Activated CD8-positive, alpha-beta T cell treated with anti-CD3 and anti-CD28 coated beads for 36 hours (primary cell): ENCODE data around the gene NUDT17. TPM values are rescaled to one million over a fixed set of nuclear protein-coding genes. Genes with fewer than 3 reads are reported as not detected.
"Not testable (repeated sequence)": the region's sequence is repeated elsewhere in the genome, so short reads cannot be mapped to it uniquely, and the experiment has no call there.

Experiments used
- ATAC-seq: fragments of 200-7000 bp; cut with Tn5 transposase; one replicate; pipeline ENCODE4 v1.10.0; 2021; ENCODE audit warnings: mild to moderate bottlenecking, moderate library complexity
- CTCF ChIA-PET: fragments of 350-600 bp; sonication (Branson Sonifier 250); formaldehyde crosslinking; loops from one replicate; lab custom pipeline; 2021; ENCODE audit warnings: antibody characterized with exemption; lab: Charles Lee
- POLR2A ChIA-PET: fragments of 350-600 bp; sonication (Branson Sonifier 250); formaldehyde crosslinking; loops from one replicate; lab custom pipeline; 2021; ENCODE audit warnings: antibody characterized with exemption; lab: Charles Lee
- DNase-seq: peaks from one replicate; pipeline ENCODE4 v3.0.0-alpha.2; 2020
- H3K27ac Mint-ChIP-seq: one replicate; pipeline ENCODE4 v1.8.0; 2021; ENCODE audit warnings: mild to moderate bottlenecking, mixed read lengths
- H3K27me3 Mint-ChIP-seq: one replicate; pipeline ENCODE4 v1.8.0; 2021; ENCODE audit warnings: mixed read lengths
- H3K36me3 Mint-ChIP-seq: one replicate; pipeline ENCODE4 v1.8.0; 2021; ENCODE audit warnings: low read depth, mixed read lengths
- H3K4me1 Mint-ChIP-seq: one replicate; pipeline ENCODE4 v1.8.0; 2021; ENCODE audit warnings: low read depth, mixed read lengths
- H3K4me3 Mint-ChIP-seq: one replicate; pipeline ENCODE4 v1.8.0; 2021; ENCODE audit warnings: mild to moderate bottlenecking, moderate library complexity, mixed read lengths
- H3K9me3 Mint-ChIP-seq: one replicate; pipeline ENCODE4 v1.8.0; 2021; ENCODE audit warnings: mixed read lengths
- CTCF ChIP-seq: fragments of 200-600 bp; IDR thresholded peaks from one replicate; pipeline ENCODE4 v1.8.0; 2022; ENCODE audit warnings: antibody characterized with exemption, mild to moderate bottlenecking
- intact Hi-C: fragments of 100-400 bp; cut with micrococcal nuclease; formaldehyde crosslinking; loops from one replicate; pipeline ENCODE4 v1.10.0; 2022
- total RNA-seq, 2 experiments: library from RNA; stranded (reverse); gene quantifications; one replicate each; pipeline ENCODE4 v1.2.3, GENCODE V29; 2021

The NUDT17 gene
- total RNA-seq, 2 experiments from 2014 or later, result 3.0 to 3.3 TPM

GRCh38 chr1:145828367-145829026, 16.9 kb upstream of the NUDT17 start:
- Mint-ChIP-seq H3K36me3 (peaks cover 76% of the 10 kb centered on the region), H3K27me3 (no peaks in the 10 kb centered on the region), H3K9me3 (no peaks in the 10 kb centered on the region), H3K4me1 (peaks cover 49% of the 10 kb centered on the region), H3K4me3 (peak overlapping the region; percentile 37), H3K27ac (peak overlapping the region; percentile 94)
- no peak for TF ChIP-seq CTCF
- POLR2A ChIA-PET, result interaction anchor here (1.0 to 4.4 kb wide), 2 partner anchors 17 to 151 kb away, joined by 3 to 25 read pairs; partner anchors contain the start of gene NUDT17
- intact Hi-C loops, result no loop called here
- DNase-seq, result peak; percentile 52
- peak; percentile 73 for ATAC-seq
- CTCF ChIA-PET, result interaction anchor here (0.8 to 11.8 kb wide), 5 partner anchors 11 to 209 kb away, joined by 3 to 163 read pairs (median 7); partner anchors contain the start of genes CD160 and NUDT17

GRCh38 chr1:145830810-145831209, 14.6 kb upstream of the NUDT17 start:
- H3K4me3 Mint-ChIP-seq, H3K27ac Mint-ChIP-seq, H3K9me3 Mint-ChIP-seq, ATAC-seq, intact Hi-C loops, DNase-seq, H3K27me3 Mint-ChIP-seq: not testable (repeated sequence)
- H3K36me3 Mint-ChIP-seq, result peaks cover 68% of the 10 kb centered on the region
- peaks cover 41% of the 10 kb centered on the region for H3K4me1 Mint-ChIP-seq
- POLR2A ChIA-PET, result interaction anchor here (0.8 to 1.1 kb wide), 2 partner anchors 15 to 50 kb away, joined by 3 read pairs; no protein-coding TSS in a partner anchor
- CTCF ChIA-PET, result interaction anchor here (0.9 to 11.8 kb wide), 3 partner anchors 16 to 61 kb away, joined by 3 to 163 read pairs (median 3); partner anchors contain the start of genes NUDT17 and PIAS3

GRCh38 chr1:145837656-145838055, 7.8 kb upstream of the NUDT17 start:
- Mint-ChIP-seq H3K36me3 (peaks cover 36% of the 10 kb centered on the region), H3K4me1 (peaks cover 10% of the 10 kb centered on the region), H3K9me3 (no peaks in the 10 kb centered on the region), H3K27ac (no peak overlapping the region), H3K4me3 (no peak overlapping the region), H3K27me3 (no peaks in the 10 kb centered on the region)
- ChIA-PET CTCF (interaction anchor here (1.2 to 1.9 kb wide), 3 partner anchors 8 to 12 kb away, joined by 7 to 9 read pairs (median 8); partner anchors contain the start of gene NUDT17), POLR2A (interaction anchor here (0.5 to 1.0 kb wide), 3 partner anchors 10 to 162 kb away, joined by 3 to 4 read pairs (median 3); no protein-coding TSS in a partner anchor)
- ATAC-seq (no peak), DNase-seq (no peak)
- intact Hi-C loops, result no loop called here
- TF ChIP-seq CTCF, result no peak

- ATAC-seq, result no peak
- H3K4me3 Mint-ChIP-seq, result no peak overlapping the region
- H3K9me3 Mint-ChIP-seq, result no peaks in the 10 kb centered on the region
- CTCF ChIA-PET, result interaction anchor here (0.7 to 9.2 kb wide), 5 partner anchors 13 to 167 kb away, joined by 3 to 231 read pairs (median 91); partner anchors contain the start of genes ANKRD35 and PIAS3
- H3K4me1 Mint-ChIP-seq, result peaks cover 13% of the 10 kb centered on the region
- intact Hi-C loops, result loop anchor here (5.0 to 10.0 kb wide), 2 partner anchors 72 to 111 kb away; partner anchors contain the start of genes ITGA10 and PEX11B
- POLR2A ChIA-PET, result interaction anchor here (0.8 to 4.3 kb wide), 4 partner anchors 9 to 119 kb away, joined by 3 to 49 read pairs (median 4); partner anchors contain the start of gene PIAS3
- H3K36me3 Mint-ChIP-seq, result peaks cover 15% of the 10 kb centered on the region
- no peak for TF ChIP-seq CTCF
- H3K27me3 Mint-ChIP-seq, result no peaks in the 10 kb centered on the region
- no peak overlapping the region for H3K27ac Mint-ChIP-seq
- no peak for DNase-seq
Observed at GRCh38 chr1:145843031-145843430, 2.4 kb upstream of the NUDT17 start.

GRCh38 chr1:145845144-145845513, 301 bp upstream of the NUDT17 start:
- H3K27me3 Mint-ChIP-seq, result no peaks in the 10 kb centered on the region
- no peak for TF ChIP-seq CTCF
- no peaks in the 10 kb centered on the region for H3K9me3 Mint-ChIP-seq
- H3K4me3 Mint-ChIP-seq, result no peak overlapping the region
- H3K27ac Mint-ChIP-seq, result no peak overlapping the region
- H3K4me1 Mint-ChIP-seq, result peaks cover 13% of the 10 kb centered on the region
- ChIA-PET POLR2A (interaction anchor here (0.7 to 4.3 kb wide), 20 partner anchors 9 to 207 kb away, joined by 3 to 49 read pairs (median 4); partner anchors contain the start of genes ITGA10, PEX11B, PIAS3 and POLR3C), CTCF (interaction anchor here (0.6 to 9.2 kb wide), 52 partner anchors 8 to 199 kb away, joined by 3 to 231 read pairs (median 5); partner anchors contain the start of genes ANKRD34A, ANKRD35, HJV and ITGA10)
- ATAC-seq (peak; percentile 54), DNase-seq (no peak)
- peaks cover 13% of the 10 kb centered on the region for H3K36me3 Mint-ChIP-seq
- intact Hi-C loops, result loop anchor here (5.0 to 10.0 kb wide), 2 partner anchors 70 to 167 kb away; partner anchors contain the start of genes ITGA10 and PEX11B
